ENCODE measurements around the gene SPOCK3. TPM values are rescaled to one million over a fixed set of nuclear protein-coding genes. Genes with fewer than 3 reads are reported as not detected.

SPOCK3 gene
- total RNA-seq, 2 experiments from 2014 or later: not detected

DNA sequence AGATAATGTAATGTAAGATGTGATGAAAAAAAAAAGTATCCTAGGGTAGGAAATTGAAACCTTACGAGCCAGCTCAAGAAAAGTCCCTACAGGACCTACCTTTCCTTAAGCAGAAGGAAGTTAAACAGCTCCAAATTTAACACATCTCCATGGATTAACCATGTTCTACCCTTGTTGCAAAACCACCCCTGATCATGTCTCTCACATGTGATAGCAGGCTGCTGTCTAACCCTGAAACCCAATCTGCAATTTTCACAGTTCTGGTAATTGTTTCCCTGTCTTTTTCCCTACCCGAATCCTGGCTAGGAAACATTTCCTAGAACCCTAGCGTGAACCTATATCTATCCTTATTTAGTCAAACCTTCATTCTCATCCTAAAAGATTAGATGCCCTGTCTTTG, 198.9 kb downstream of the SPOCK3 start:
- Mint-ChIP-seq H3K4me1 (ENCODE audit: low read depth) (no peaks in the 10 kb centered on the region), H3K27me3 (no peaks in the 10 kb centered on the region), H3K36me3 (ENCODE audit: low read depth) (no peaks in the 10 kb centered on the region), H3K27ac (no peak overlapping the region), H3K4me3 (no peak overlapping the region), H3K9me3 (no peaks in the 10 kb centered on the region)
- intact Hi-C loops (cut with DNase I, micrococcal nuclease): no loop called here
- Histone ChIP-seq H3K4me1 (ENCODE audit: insufficient read depth, low read length) (no peaks in the 10 kb centered on the region), H3K4me3 (ENCODE audit: low read length) (no peak overlapping the region), H3K9me3 (ENCODE audit: control insufficient read depth in 1 of 2, insufficient read depth in 1 of 2, low read length in 2 of 2) (peaks cover 0 to 5% of the 10 kb centered on the region in 2 experiments), H3K27ac (ENCODE audit: low read depth in 1 of 2, low read length in 2 of 2) (no peak overlapping the region), H3K36me3 (ENCODE audit: insufficient read depth, low read length) (no peaks in the 10 kb centered on the region), H3K27me3 (ENCODE audit: control insufficient read depth in 1 of 2, insufficient read depth in 2 of 2, low read length in 2 of 2) (no peaks in the 10 kb centered on the region)
- TF ChIP-seq, protein P1, sequence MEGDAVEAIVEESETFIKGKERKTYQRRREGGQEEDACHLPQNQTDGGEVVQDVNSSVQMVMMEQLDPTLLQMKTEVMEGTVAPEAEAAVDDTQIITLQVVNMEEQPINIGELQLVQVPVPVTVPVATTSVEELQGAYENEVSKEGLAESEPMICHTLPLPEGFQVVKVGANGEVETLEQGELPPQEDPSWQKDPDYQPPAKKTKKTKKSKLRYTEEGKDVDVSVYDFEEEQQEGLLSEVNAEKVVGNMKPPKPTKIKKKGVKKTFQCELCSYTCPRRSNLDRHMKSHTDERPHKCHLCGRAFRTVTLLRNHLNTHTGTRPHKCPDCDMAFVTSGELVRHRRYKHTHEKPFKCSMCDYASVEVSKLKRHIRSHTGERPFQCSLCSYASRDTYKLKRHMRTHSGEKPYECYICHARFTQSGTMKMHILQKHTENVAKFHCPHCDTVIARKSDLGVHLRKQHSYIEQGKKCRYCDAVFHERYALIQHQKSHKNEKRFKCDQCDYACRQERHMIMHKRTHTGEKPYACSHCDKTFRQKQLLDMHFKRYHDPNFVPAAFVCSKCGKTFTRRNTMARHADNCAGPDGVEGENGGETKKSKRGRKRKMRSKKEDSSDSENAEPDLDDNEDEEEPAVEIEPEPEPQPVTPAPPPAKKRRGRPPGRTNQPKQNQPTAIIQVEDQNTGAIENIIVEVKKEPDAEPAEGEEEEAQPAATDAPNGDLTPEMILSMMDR (IDR thresholded peaks at IDR 0.05): no peak
- ATAC-seq (ENCODE audit: poor library complexity) (no peak), DNase-seq (no peak)
- ChIA-PET CTCF (no interaction called here), POLR2A (no interaction called here)

DNA sequence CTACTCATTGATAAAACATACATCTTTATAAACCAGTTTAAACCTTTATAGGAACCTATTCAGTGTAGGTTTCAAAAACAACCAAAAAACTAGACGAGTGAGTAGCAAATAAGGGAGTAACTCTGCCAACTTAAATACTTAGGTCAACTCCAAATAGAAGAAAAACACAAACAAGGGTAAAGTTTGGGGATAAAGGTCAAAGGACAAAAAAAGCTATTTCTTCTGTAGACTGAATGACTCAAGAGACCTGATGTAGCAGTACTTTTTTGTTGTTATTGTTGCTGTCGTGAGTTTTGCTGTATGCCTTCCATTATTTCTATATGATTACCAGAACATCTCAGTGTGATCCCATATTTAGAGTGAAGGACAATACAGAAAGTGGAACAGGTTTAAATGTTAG, 199.3 kb downstream of the SPOCK3 start:
- Histone ChIP-seq H3K27ac (ENCODE audit: low read depth in 1 of 2, low read length in 2 of 2) (no peak overlapping the region), H3K27me3 (ENCODE audit: control insufficient read depth in 1 of 2, insufficient read depth in 2 of 2, low read length in 2 of 2) (no peaks in the 10 kb centered on the region), H3K4me3 (ENCODE audit: low read length) (no peak overlapping the region), H3K36me3 (ENCODE audit: insufficient read depth, low read length) (no peaks in the 10 kb centered on the region), H3K9me3 (ENCODE audit: control insufficient read depth in 1 of 2, insufficient read depth in 1 of 2, low read length in 2 of 2) (peaks cover 0 to 5% of the 10 kb centered on the region in 2 experiments), H3K4me1 (ENCODE audit: insufficient read depth, low read length) (no peaks in the 10 kb centered on the region)
- H3K4me3 Mint-ChIP-seq: no peak overlapping the region
- H3K9me3 Mint-ChIP-seq: no peaks in the 10 kb centered on the region
- DNase-seq: no peak
- no peaks in the 10 kb centered on the region for H3K4me1 Mint-ChIP-seq (ENCODE audit: low read depth)
- TF ChIP-seq, protein P1 (IDR thresholded peaks at IDR 0.05): no peak
- no peak for ATAC-seq (ENCODE audit: poor library complexity)
- H3K27ac Mint-ChIP-seq: no peak overlapping the region
- ChIA-PET POLR2A (no interaction called here), CTCF (no interaction called here)
- intact Hi-C loops (cut with DNase I, micrococcal nuclease): no loop called here
- H3K27me3 Mint-ChIP-seq: no peaks in the 10 kb centered on the region
- H3K36me3 Mint-ChIP-seq (ENCODE audit: low read depth): no peaks in the 10 kb centered on the region

DNA sequence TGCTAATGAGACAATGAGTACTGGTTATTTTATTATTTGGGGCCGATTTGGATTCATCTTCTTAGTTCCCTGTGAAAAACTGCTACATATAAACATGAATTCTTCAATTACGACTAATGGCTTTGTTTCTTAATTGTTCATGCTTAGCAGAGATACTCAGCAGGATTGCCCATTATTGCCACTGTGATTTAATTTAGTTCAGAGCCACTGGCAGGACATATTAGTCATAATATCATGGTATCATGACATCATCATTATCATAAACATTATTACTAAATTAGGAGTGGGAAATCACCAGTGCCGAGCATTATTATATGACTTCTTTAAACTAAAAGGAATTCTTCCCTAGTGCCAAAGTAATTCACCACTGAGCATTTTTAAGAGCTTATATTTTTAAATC, 201.4 kb downstream of the SPOCK3 start:
- DNase-seq: no peak
- H3K36me3 ChIP-seq (ENCODE audit: insufficient read depth, low read length): no peaks in the 10 kb centered on the region
- H3K27me3 Mint-ChIP-seq: no peaks in the 10 kb centered on the region
- no peaks in the 10 kb centered on the region for H3K27me3 ChIP-seq (ENCODE audit: control insufficient read depth in 1 of 2, insufficient read depth in 2 of 2, low read length in 2 of 2)
- no peak overlapping the region for H3K27ac Mint-ChIP-seq
- no peak overlapping the region for H3K27ac ChIP-seq (ENCODE audit: low read depth in 1 of 2, low read length in 2 of 2)
- H3K4me3 Mint-ChIP-seq: no peak overlapping the region
- no peaks in the 10 kb centered on the region for H3K4me1 ChIP-seq (ENCODE audit: insufficient read depth, low read length)
- no peak overlapping the region for H3K4me3 ChIP-seq (ENCODE audit: low read length)
- ChIA-PET CTCF (no interaction called here), POLR2A (no interaction called here)
- H3K9me3 ChIP-seq (ENCODE audit: control insufficient read depth in 1 of 2, insufficient read depth in 1 of 2, low read length in 2 of 2): peaks cover 0 to 5% of the 10 kb centered on the region in 2 experiments
- H3K9me3 Mint-ChIP-seq: no peaks in the 10 kb centered on the region
- H3K4me1 Mint-ChIP-seq (ENCODE audit: low read depth): no peaks in the 10 kb centered on the region
- no peak for ATAC-seq (ENCODE audit: poor library complexity)
- TF ChIP-seq, protein P1 (IDR thresholded peaks at IDR 0.05): no peak
- H3K36me3 Mint-ChIP-seq (ENCODE audit: low read depth): no peaks in the 10 kb centered on the region
- intact Hi-C loops (cut with DNase I, micrococcal nuclease): no loop called here

Data from CD4-positive, alpha-beta T cell (primary cell).